ENCODE results near the gene MAP3K20. TPM values are rescaled to one million over a fixed set of nuclear protein-coding genes. Genes with fewer than 3 reads are reported as not detected.

MAP3K20 gene
- total RNA-seq, 1 experiment from 2014 or later = 15.2 TPM

DNA sequence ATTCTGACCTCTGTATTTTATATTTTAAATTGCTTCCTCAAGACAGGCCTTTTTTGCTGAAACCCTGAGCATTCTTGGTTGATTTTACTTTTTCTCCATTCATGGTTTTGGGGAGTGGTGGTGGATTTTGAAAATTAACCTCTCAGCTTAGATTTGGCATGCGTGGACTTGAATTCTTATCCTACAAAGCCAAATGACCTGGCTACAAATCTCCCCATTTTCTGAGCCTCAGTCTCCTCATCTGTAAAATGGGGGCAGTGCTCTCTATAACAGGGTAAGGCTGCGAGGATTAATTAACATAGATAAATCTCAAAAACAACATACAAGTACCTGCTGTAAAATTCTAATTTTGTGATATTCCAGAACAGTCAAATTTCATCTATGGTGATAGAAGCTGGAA lies 175.6 kb downstream of the MAP3K20 start:
- Mint-ChIP-seq H3K9me3 (no peaks in the 10 kb centered on the region), H3K27ac (no peak overlapping the region), H3K36me3 (no peaks in the 10 kb centered on the region), H3K4me3 (no peak overlapping the region), H3K4me1 (peaks cover 35% of the 10 kb centered on the region), H3K27me3 (ENCODE audit: low read depth) (no peaks in the 10 kb centered on the region)
- ChIA-PET POLR2A (no interaction called here), CTCF (no interaction called here)
- no peak for ATAC-seq
- TF ChIP-seq, protein P1, sequence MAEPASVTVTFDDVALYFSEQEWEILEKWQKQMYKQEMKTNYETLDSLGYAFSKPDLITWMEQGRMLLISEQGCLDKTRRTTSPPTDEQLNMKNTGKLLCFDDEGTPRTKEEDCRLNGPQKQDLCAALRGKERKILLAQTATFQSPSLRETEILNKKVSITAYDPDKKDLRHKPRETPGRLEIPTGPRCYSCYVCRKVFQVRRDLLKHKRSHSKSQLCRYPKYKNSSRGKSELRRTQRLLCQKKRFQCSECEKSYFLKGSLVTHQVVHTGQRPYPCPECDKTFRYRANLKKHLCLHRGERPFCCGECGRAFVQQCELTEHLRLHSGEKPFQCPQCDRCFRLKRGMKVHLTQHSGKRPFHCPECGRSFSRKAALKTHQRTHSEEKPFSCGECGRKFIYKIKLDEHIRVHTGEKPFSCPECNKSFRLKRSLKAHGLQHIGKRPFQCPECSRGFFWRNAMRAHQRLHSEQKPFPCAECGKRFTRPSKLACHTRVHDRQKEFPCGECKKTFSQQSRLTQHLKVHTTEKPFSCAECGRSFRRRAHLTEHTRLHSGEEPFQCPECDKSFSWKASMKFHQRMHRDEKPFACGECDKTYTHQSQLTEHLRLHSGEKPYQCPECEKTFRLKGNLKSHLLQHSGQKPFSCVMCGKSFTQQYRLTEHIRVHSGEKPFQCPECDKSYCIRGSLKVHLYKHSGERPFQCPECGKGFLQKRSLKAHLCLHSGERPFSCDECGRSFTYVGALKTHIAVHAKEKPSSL (CRISPR knock-in tag; conservative IDR thresholded peaks at IDR 0.05) = no peak
- TF ChIP-seq, protein P2, sequence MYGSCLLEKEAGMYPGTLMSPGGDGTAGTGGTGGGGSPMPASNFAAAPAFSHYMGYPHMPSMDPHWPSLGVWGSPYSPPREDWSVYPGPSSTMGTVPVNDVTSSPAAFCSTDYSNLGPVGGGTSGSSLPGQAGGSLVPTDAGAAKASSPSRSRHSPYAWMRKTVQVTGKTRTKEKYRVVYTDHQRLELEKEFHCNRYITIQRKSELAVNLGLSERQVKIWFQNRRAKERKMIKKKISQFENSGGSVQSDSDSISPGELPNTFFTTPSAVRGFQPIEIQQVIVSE (CRISPR knock-in tag; IDR thresholded peaks at IDR 0.05; ENCODE audit: borderline replicate concordance) = no peak
- TF ChIP-seq, protein P3, sequence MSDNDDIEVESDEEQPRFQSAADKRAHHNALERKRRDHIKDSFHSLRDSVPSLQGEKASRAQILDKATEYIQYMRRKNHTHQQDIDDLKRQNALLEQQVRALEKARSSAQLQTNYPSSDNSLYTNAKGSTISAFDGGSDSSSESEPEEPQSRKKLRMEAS (CRISPR knock-in tag; IDR thresholded peaks at IDR 0.05) = no peak
- TF ChIP-seq, protein P4, sequence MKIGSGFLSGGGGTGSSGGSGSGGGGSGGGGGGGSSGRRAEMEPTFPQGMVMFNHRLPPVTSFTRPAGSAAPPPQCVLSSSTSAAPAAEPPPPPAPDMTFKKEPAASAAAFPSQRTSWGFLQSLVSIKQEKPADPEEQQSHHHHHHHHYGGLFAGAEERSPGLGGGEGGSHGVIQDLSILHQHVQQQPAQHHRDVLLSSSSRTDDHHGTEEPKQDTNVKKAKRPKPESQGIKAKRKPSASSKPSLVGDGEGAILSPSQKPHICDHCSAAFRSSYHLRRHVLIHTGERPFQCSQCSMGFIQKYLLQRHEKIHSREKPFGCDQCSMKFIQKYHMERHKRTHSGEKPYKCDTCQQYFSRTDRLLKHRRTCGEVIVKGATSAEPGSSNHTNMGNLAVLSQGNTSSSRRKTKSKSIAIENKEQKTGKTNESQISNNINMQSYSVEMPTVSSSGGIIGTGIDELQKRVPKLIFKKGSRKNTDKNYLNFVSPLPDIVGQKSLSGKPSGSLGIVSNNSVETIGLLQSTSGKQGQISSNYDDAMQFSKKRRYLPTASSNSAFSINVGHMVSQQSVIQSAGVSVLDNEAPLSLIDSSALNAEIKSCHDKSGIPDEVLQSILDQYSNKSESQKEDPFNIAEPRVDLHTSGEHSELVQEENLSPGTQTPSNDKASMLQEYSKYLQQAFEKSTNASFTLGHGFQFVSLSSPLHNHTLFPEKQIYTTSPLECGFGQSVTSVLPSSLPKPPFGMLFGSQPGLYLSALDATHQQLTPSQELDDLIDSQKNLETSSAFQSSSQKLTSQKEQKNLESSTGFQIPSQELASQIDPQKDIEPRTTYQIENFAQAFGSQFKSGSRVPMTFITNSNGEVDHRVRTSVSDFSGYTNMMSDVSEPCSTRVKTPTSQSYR (CRISPR knock-in tag; IDR thresholded peaks at IDR 0.05) = no peak
- no peak for TF ChIP-seq ZNF423 (CRISPR knock-in tag; IDR thresholded peaks at IDR 0.05)
- TF ChIP-seq ATF1 (CRISPR knock-in tag; IDR thresholded peaks at IDR 0.05) = no peak
- TF ChIP-seq FOXP1 (CRISPR knock-in tag; IDR thresholded peaks at IDR 0.05; ENCODE audit: borderline replicate concordance) = no peak
- TF ChIP-seq, protein P5, sequence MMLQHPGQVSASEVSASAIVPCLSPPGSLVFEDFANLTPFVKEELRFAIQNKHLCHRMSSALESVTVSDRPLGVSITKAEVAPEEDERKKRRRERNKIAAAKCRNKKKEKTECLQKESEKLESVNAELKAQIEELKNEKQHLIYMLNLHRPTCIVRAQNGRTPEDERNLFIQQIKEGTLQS (CRISPR knock-in tag; conservative IDR thresholded peaks at IDR 0.05) = no peak
- no peak for TF ChIP-seq ZNF396 (CRISPR knock-in tag; IDR thresholded peaks at IDR 0.05; ENCODE audit: borderline replicate concordance)
- TF ChIP-seq, protein P6, sequence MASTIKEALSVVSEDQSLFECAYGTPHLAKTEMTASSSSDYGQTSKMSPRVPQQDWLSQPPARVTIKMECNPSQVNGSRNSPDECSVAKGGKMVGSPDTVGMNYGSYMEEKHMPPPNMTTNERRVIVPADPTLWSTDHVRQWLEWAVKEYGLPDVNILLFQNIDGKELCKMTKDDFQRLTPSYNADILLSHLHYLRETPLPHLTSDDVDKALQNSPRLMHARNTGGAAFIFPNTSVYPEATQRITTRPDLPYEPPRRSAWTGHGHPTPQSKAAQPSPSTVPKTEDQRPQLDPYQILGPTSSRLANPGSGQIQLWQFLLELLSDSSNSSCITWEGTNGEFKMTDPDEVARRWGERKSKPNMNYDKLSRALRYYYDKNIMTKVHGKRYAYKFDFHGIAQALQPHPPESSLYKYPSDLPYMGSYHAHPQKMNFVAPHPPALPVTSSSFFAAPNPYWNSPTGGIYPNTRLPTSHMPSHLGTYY (CRISPR knock-in tag; IDR thresholded peaks at IDR 0.05) = no peak
- TF ChIP-seq JUN (CRISPR knock-in tag; IDR thresholded peaks at IDR 0.05) = no peak
- TF ChIP-seq ELF4 (CRISPR knock-in tag; IDR thresholded peaks at IDR 0.05; ENCODE audit: low read depth) = no peak
- TF ChIP-seq, protein P7, sequence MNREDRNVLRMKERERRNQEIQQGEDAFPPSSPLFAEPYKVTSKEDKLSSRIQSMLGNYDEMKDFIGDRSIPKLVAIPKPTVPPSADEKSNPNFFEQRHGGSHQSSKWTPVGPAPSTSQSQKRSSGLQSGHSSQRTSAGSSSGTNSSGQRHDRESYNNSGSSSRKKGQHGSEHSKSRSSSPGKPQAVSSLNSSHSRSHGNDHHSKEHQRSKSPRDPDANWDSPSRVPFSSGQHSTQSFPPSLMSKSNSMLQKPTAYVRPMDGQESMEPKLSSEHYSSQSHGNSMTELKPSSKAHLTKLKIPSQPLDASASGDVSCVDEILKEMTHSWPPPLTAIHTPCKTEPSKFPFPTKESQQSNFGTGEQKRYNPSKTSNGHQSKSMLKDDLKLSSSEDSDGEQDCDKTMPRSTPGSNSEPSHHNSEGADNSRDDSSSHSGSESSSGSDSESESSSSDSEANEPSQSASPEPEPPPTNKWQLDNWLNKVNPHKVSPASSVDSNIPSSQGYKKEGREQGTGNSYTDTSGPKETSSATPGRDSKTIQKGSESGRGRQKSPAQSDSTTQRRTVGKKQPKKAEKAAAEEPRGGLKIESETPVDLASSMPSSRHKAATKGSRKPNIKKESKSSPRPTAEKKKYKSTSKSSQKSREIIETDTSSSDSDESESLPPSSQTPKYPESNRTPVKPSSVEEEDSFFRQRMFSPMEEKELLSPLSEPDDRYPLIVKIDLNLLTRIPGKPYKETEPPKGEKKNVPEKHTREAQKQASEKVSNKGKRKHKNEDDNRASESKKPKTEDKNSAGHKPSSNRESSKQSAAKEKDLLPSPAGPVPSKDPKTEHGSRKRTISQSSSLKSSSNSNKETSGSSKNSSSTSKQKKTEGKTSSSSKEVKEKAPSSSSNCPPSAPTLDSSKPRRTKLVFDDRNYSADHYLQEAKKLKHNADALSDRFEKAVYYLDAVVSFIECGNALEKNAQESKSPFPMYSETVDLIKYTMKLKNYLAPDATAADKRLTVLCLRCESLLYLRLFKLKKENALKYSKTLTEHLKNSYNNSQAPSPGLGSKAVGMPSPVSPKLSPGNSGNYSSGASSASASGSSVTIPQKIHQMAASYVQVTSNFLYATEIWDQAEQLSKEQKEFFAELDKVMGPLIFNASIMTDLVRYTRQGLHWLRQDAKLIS (CRISPR knock-in tag; IDR thresholded peaks at IDR 0.05; ENCODE audit: borderline replicate concordance) = no peak
- TF ChIP-seq TP53 (CRISPR knock-in tag; IDR thresholded peaks at IDR 0.05) = no peak
- TF ChIP-seq, protein P8, sequence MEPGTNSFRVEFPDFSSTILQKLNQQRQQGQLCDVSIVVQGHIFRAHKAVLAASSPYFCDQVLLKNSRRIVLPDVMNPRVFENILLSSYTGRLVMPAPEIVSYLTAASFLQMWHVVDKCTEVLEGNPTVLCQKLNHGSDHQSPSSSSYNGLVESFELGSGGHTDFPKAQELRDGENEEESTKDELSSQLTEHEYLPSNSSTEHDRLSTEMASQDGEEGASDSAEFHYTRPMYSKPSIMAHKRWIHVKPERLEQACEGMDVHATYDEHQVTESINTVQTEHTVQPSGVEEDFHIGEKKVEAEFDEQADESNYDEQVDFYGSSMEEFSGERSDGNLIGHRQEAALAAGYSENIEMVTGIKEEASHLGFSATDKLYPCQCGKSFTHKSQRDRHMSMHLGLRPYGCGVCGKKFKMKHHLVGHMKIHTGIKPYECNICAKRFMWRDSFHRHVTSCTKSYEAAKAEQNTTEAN (CRISPR knock-in tag; IDR thresholded peaks at IDR 0.05) = no peak
- no peak for TF ChIP-seq ZNF416 (CRISPR knock-in tag; IDR thresholded peaks at IDR 0.05)
- TF ChIP-seq TCF7 (CRISPR knock-in tag; IDR thresholded peaks at IDR 0.05; ENCODE audit: low read depth) = no peak
- DNase-seq (ENCODE audit: low spot score) = no peak

Data from WTC11 (cell line).